ENCODE results near the gene KRTAP4-12. TPM values are rescaled to one million over a fixed set of nuclear protein-coding genes. Genes with fewer than 3 reads are reported as not detected.
A peak's percentile ranks its signal among the peaks of the same experiment; 100 is the strongest.
"Not testable (repeated sequence)": the region's sequence is repeated elsewhere in the genome, so short reads cannot be mapped to it uniquely, and the experiment has no call there.

The KRTAP4-12 gene
- total RNA-seq, 1 donor, result not detected

- no peak for DNase-seq (ENCODE audit: low read depth)
- TF ChIP-seq, protein P1, sequence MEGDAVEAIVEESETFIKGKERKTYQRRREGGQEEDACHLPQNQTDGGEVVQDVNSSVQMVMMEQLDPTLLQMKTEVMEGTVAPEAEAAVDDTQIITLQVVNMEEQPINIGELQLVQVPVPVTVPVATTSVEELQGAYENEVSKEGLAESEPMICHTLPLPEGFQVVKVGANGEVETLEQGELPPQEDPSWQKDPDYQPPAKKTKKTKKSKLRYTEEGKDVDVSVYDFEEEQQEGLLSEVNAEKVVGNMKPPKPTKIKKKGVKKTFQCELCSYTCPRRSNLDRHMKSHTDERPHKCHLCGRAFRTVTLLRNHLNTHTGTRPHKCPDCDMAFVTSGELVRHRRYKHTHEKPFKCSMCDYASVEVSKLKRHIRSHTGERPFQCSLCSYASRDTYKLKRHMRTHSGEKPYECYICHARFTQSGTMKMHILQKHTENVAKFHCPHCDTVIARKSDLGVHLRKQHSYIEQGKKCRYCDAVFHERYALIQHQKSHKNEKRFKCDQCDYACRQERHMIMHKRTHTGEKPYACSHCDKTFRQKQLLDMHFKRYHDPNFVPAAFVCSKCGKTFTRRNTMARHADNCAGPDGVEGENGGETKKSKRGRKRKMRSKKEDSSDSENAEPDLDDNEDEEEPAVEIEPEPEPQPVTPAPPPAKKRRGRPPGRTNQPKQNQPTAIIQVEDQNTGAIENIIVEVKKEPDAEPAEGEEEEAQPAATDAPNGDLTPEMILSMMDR (IDR thresholded peaks at IDR 0.05; ENCODE audit: insufficient read depth, low read depth, low read length), result no peak
- H3K4me3 ChIP-seq (ENCODE audit: low read depth, low read length), result no peak overlapping the region
Observed at GRCh38 chr17:41125064-41125463, 1.1 kb upstream of the KRTAP4-12 start.

- H3K4me3 ChIP-seq (ENCODE audit: low read depth, low read length); DNase-seq (ENCODE audit: low read depth): not testable (repeated sequence)
Observed at GRCh38 chr17:41123292-41123990, 541 bp downstream of the KRTAP4-12 start.

- TF ChIP-seq, protein P1 (IDR thresholded peaks at IDR 0.05; ENCODE audit: insufficient read depth, low read depth, low read length), result no peak
- no peak for DNase-seq (ENCODE audit: low read depth)
- no peak overlapping the region for H3K4me3 ChIP-seq (ENCODE audit: low read depth, low read length)
Observed at GRCh38 chr17:41121742-41122141, 2.2 kb downstream of the KRTAP4-12 start.

DNA sequence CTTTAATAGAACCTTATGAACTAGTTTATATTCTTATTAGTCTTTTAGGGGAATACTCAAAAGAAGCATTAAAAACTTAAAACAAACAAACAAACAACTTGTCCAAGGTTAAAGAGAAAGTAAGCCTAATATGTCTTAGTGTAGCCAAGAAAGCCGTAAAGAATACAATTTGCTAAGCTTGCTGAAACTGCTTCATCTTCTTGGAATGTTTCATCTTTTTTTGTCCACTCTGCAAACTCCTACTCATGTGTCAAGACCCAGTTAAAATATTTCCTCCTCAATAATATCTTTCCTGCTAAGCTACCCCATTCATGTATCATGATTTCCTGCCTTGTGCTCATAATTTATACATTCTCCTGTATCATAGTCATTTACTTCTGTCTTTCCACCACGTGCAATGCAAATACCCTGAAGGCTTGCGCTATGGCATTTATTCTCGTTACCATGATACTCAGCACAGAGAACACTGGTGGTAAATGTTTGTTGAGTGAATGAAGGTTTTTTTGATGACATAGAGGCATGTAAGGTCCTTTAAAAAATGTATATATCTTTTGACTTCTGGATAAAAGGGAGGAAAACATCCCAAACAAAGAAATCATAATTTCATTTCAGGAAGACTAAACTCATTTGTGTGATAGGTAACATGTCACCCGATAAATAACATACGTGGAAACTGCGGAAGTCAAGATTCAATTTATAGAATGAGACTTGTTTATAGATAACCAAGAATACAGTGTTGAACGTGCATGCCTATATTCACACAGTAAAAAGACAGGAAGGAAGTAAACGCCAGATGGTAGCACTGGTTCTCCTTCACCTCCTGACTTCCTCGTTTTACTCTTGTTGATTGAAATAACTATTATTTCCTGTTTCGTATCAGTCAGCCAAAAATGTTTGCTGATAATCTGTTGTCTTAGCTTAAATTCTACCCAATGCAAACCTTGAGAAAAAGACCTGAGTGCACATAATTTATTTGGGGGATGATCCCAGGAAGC is 4.0 kb downstream of the KRTAP4-12 start:
- DNase-seq (ENCODE audit: low read depth); H3K4me3 ChIP-seq (ENCODE audit: low read depth, low read length): not testable (repeated sequence)

GRCh38 chr17:41118721-41119120 is 5.3 kb downstream of the KRTAP4-12 start:
- no peak overlapping the region for H3K4me3 ChIP-seq (ENCODE audit: low read depth, low read length)
- TF ChIP-seq, protein P1 (IDR thresholded peaks at IDR 0.05; ENCODE audit: insufficient read depth, low read depth, low read length), result no peak
- no peak for DNase-seq (ENCODE audit: low read depth)

DNA sequence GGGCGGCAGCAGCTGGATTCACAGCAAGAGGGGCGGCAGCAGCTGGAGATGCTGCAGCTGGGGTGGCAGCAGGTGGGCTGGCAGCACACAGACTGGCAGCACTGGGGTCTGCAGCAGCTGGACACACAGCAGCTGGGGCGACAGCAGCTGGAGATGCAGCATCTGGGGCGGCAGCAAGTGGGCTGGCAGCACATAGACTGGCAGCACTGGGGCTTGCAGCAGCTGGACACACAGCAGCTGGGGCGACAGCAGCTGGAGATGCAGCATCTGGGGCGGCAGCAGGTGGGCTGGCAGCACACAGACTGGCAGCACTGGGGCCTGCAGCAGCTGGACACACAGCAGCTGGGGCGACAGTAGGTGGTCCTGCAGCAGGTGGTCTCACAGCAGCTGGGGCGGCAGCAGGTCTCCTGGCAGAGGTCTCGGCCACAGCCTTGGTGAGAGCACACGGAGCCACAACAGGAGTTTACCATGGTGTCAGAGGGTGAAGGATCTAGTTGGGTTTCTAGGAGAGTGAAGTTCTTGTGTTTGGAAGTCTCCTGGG is 6.1 kb downstream of the KRTAP4-12 start, which contains the start of gene KRTAP4-11:
KRTAP4-11 (minus strand) TSS at position 528 of the 541 bp plus-strand sequence; CDS start at position 470, 58 bp downstream.
- DNase-seq (ENCODE audit: low read depth), result not testable (repeated sequence)

DNA sequence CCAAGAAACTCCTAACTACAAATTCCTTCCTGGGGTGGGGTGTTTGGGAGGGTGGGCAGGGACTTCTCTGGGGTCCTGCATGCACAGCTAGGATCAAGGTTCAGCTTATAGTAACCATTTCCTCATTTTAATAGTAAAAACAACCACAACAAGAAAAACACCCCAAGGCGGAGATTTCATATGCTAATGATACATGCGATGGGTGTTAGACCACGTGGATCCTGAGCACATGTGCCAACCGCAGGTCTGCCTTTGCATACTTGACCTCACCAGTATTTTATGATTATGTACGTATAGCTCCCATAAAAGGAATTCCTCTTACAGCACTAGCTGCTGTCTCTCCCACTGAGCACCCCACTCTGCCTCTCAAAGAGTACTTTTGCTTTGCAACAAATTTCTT is 7.7 kb downstream of the KRTAP4-12 start:
- TF ChIP-seq, protein P1 (IDR thresholded peaks at IDR 0.05; ENCODE audit: insufficient read depth, low read depth, low read length), result no peak
- H3K4me3 ChIP-seq (ENCODE audit: low read depth, low read length), result no peak overlapping the region
- peak; percentile 33 for DNase-seq (ENCODE audit: low read depth)

More for the DNA sequence above, 6.1 kb downstream of the KRTAP4-12 start, which contains the start of gene KRTAP4-11:
- not testable (repeated sequence) for H3K4me3 ChIP-seq (ENCODE audit: low read depth, low read length)
